ENCODE measurements around the gene ZNF385C. TPM values are rescaled to one million over a fixed set of nuclear protein-coding genes. Genes with fewer than 3 reads are reported as not detected.

Gene ZNF385C
- total and polyA plus RNA-seq, 2 of the 13 experiments (the other 11 are each of a cell fraction or from before 2014, with no cell fraction given), result 2.3 to 6.1 TPM

- peak; percentile 65 for TF ChIP-seq PAXIP1 (CRISPR knock-in tag; conservative IDR thresholded peaks at IDR 0.05)
- TF ChIP-seq ZNF746 (CRISPR knock-in tag; IDR thresholded peaks at IDR 0.05), result no peak
- TF ChIP-seq ATF3 (CRISPR knock-in tag; IDR thresholded peaks at IDR 0.05), result peak; percentile 45
- TF ChIP-seq WIZ (CRISPR knock-in tag; IDR thresholded peaks at IDR 0.05), result peak; percentile 59
- peak; percentile 57; the same call in 1 of the 2 replicates for TF ChIP-seq DMAP1 (CRISPR knock-in tag; IDR thresholded peaks at IDR 0.05)
- TF ChIP-seq RBM22 (optimal IDR thresholded peaks at IDR 0.05; ENCODE audit: low read length), result no peak
- peak; percentile 85; the same call in 1 of the 2 replicates for TF ChIP-seq ZNF414 (CRISPR knock-in tag; IDR thresholded peaks at IDR 0.05)
- TF ChIP-seq ZFP41 (CRISPR knock-in tag; IDR thresholded peaks at IDR 0.05; ENCODE audit: borderline replicate concordance), result peak; percentile 73; the same call in 1 of the 2 replicates
- TF ChIP-seq ZNF260 (CRISPR knock-in tag; IDR thresholded peaks at IDR 0.05; ENCODE audit: borderline replicate concordance, low read depth), result no peak
- TF ChIP-seq THAP7 (CRISPR knock-in tag; IDR thresholded peaks at IDR 0.05), result peak; percentile 83
- 0 out of 2 replicates have a peak, but pooled peaks have one; percentile 58 for TF ChIP-seq ZNF513 (CRISPR knock-in tag; conservative IDR thresholded peaks at IDR 0.05)
- no peak for TF ChIP-seq TCF12 (IDR thresholded peaks at IDR 0.05)
- TF ChIP-seq TCF12 (CRISPR knock-in tag; IDR thresholded peaks at IDR 0.05), result peak; percentile 85; the same call in 1 of the 2 replicates
- TF ChIP-seq, protein P1, sequence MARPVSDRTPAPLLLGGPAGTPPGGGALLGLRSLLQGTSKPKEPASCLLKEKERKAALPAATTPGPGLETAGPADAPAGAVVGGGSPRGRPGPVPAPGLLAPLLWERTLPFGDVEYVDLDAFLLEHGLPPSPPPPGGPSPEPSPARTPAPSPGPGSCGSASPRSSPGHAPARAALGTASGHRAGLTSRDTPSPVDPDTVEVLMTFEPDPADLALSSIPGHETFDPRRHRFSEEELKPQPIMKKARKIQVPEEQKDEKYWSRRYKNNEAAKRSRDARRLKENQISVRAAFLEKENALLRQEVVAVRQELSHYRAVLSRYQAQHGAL (CRISPR knock-in tag; IDR thresholded peaks at IDR 0.05; ENCODE audit: not compliant biosample characterization), result no peak
- TF ChIP-seq, protein P2, sequence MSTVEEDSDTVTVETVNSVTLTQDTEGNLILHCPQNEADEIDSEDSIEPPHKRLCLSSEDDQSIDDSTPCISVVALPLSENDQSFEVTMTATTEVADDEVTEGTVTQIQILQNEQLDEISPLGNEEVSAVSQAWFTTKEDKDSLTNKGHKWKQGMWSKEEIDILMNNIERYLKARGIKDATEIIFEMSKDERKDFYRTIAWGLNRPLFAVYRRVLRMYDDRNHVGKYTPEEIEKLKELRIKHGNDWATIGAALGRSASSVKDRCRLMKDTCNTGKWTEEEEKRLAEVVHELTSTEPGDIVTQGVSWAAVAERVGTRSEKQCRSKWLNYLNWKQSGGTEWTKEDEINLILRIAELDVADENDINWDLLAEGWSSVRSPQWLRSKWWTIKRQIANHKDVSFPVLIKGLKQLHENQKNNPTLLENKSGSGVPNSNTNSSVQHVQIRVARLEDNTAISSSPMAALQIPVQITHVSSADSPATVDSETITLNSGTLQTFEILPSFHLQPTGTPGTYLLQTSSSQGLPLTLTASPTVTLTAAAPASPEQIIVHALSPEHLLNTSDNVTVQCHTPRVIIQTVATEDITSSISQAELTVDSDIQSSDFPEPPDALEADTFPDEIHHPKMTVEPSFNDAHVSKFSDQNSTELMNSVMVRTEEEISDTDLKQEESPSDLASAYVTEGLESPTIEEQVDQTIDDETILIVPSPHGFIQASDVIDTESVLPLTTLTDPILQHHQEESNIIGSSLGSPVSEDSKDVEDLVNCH (CRISPR knock-in tag; IDR thresholded peaks at IDR 0.05), result no peak
- no peak for TF ChIP-seq CENPX (CRISPR knock-in tag; IDR thresholded peaks at IDR 0.05)
- peak; percentile 91 for TF ChIP-seq TEAD3 (CRISPR knock-in tag; optimal IDR thresholded peaks at IDR 0.05; ENCODE audit: borderline replicate concordance)
- no peak for TF ChIP-seq PAWR (CRISPR knock-in tag; IDR thresholded peaks at IDR 0.05; ENCODE audit: borderline replicate concordance)
Observed at GRCh38 chr17:42019509-42020404, 78.5 kb downstream of the ZNF385C start, which contains the start of gene NKIRAS2 (continued).
